Mucosa of rectum (tissue), 2 donors: Measurements from ENCODE around the gene PTPRG.

Experiments used
- H3K27ac ChIP-seq, 2 donors: one replicate each; pipeline ENCODE4 v1.7.0; 2013; ENCODE audit warnings: inconsistent platforms in 2 of 2, low read depth in 2 of 2, low read length in 2 of 2
- H3K27me3 ChIP-seq, 2 donors: one replicate each; pipeline ENCODE4 v1.7.0; 2013; ENCODE audit warnings: low read length in 2 of 2; ENCODE audit not compliant: control insufficient read depth in 2 of 2, insufficient read depth in 2 of 2
- H3K36me3 ChIP-seq, 2 donors: one replicate each; pipeline ENCODE4 v1.7.0; 2013; ENCODE audit warnings: low read length in 2 of 2; ENCODE audit not compliant: control insufficient read depth in 2 of 2, insufficient read depth in 2 of 2
- H3K4me1 ChIP-seq, 2 donors: one replicate each; pipeline ENCODE4 v1.7.0; 2013; ENCODE audit warnings: low read length in 2 of 2, mild to moderate bottlenecking in 1 of 2; ENCODE audit not compliant: control insufficient read depth in 2 of 2, insufficient read depth in 2 of 2
- H3K4me3 ChIP-seq, 2 donors: one replicate each; pipeline ENCODE4 v1.7.0; 2013; ENCODE audit warnings: low read length in 2 of 2
- H3K9ac ChIP-seq, 2 donors: one replicate each; pipeline ENCODE4 v1.7.0; 2013; ENCODE audit warnings: low read length in 2 of 2, low read depth in 1 of 2, mild to moderate bottlenecking in 1 of 2
- H3K9me3 ChIP-seq, 2 donors: one replicate each; pipeline ENCODE4 v1.7.0; 2013; ENCODE audit warnings: low read length in 2 of 2; ENCODE audit not compliant: control insufficient read depth in 2 of 2
- donor health status: healthy.
- donor health status: Normal muscosa, but diverticular disease.

PTPRG gene

DNA sequence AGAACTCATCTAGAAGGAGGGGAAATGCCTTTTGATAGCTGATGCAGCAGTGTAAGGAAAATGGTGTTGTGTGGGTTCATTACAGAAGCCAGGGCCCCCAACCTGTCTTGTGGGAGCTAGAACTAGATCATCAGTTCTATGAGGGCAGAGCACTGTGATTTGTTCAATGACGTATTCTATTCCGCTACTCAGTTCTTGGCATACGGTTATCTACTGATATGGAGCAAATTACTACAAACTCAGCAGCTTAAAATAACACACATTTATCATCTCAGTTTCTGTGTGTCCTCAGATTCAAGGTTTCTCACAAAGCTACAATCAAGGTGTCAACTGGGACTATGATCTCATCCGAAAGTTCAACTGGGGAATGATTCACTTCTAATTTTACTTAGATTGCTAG lies 561.4 kb downstream of the PTPRG start:
- no peaks in the 10 kb centered on the region for H3K36me3 ChIP-seq
- H3K4me1 ChIP-seq: no peaks in the 10 kb centered on the region
- H3K9me3 ChIP-seq: peaks cover 0 to 2% of the 10 kb centered on the region in 2 donors
- no peak overlapping the region for H3K4me3 ChIP-seq
- no peak overlapping the region for H3K9ac ChIP-seq
- H3K27ac ChIP-seq: no peak overlapping the region
- H3K27me3 ChIP-seq: no peaks in the 10 kb centered on the region

DNA sequence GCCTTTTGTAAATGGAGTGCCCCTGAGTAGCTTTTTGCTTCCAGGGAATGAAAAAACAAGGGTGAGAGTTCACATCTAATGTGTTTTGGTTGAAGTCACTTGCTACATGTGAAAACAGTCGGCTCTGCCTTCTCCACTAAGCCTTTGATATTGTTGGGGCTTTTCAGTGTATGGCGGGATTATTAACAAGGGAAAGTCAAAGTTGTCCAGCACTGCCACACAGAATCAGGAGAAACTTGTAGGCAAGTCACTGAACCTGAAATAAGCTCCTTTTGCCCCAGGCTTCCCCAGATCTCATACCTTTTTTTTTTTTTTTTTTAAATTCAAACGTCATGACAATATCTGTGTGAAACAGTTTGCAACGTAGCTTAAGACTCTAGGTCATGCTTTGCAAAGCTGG lies 564.0 kb downstream of the PTPRG start:
- Histone ChIP-seq H3K36me3 (no peaks in the 10 kb centered on the region), H3K4me3 (no peak overlapping the region), H3K27me3 (no peaks in the 10 kb centered on the region), H3K27ac (no peak overlapping the region), H3K9me3 (peaks cover 0 to 2% of the 10 kb centered on the region in 2 donors), H3K9ac (no peak overlapping the region), H3K4me1 (no peaks in the 10 kb centered on the region)

DNA sequence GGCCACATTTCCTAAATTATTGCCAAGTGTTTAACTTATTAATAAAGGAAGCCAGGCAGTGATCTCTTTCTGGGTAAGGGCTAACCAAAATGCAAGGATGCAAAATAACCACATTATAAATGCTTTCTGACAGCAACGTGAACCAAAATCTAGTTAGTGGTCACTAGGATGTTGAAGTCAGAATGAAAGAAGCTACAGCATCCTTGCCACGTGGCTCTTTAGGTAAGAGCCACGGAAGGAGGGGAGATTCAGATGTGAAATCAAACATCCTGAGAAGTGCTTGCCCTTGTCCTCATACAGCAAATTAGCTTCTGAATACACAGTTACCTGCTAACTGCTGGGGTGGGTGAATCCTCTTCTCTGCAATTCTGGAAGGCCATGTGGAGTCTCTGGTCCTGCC lies 565.7 kb downstream of the PTPRG start:
- H3K4me1 ChIP-seq: no peaks in the 10 kb centered on the region
- H3K36me3 ChIP-seq: no peaks in the 10 kb centered on the region
- no peaks in the 10 kb centered on the region for H3K27me3 ChIP-seq
- no peak overlapping the region for H3K9ac ChIP-seq
- H3K4me3 ChIP-seq: no peak overlapping the region
- no peak overlapping the region for H3K27ac ChIP-seq
- H3K9me3 ChIP-seq: peaks cover 0 to 2% of the 10 kb centered on the region in 2 donors

DNA sequence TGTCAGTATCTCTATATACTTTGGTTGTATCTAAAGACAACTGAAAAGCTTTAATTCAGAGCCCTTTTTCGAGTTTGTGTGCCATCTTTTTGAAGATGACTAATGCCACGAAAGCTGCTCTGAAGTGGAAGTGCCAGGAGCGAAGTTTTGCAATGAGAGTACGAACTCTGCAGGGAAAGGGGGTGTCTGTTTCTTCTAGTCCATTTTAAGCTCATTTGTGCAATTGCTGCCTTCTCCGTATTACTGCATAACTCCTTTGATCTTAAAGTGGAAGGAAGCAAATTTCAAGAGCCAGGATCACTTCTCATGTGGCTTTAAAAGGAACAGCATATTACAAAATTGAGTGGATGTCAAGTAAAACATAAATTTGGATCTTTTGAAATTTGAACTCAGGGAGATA lies 566.7 kb downstream of the PTPRG start:
- H3K9me3 ChIP-seq: no peaks in the 10 kb centered on the region
- no peak overlapping the region for H3K4me3 ChIP-seq
- no peak overlapping the region for H3K9ac ChIP-seq
- H3K4me1 ChIP-seq: no peaks in the 10 kb centered on the region
- no peaks in the 10 kb centered on the region for H3K36me3 ChIP-seq
- H3K27me3 ChIP-seq: no peaks in the 10 kb centered on the region
- no peak overlapping the region for H3K27ac ChIP-seq

DNA sequence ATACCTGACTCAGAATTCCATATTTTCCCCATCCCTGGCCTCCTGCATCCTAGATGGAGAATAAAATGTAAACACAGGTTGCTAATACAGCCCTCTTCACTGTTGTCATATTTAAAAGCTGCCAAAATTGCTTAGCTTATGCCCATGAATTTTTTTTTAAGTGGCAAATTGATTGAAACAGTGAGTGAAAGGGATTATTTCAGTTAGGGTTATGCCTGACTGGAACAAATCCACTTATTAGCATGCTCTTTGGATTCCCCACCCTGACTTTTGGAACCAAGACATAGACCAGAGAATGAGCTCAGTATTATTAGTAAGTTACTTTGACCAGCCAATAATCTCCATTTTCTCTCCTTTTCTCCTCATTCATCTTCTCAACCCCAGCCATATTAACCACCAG lies 567.3 kb downstream of the PTPRG start:
- H3K4me1 ChIP-seq: no peaks in the 10 kb centered on the region
- no peak overlapping the region for H3K9ac ChIP-seq
- no peak overlapping the region for H3K27ac ChIP-seq
- H3K9me3 ChIP-seq: no peaks in the 10 kb centered on the region
- H3K36me3 ChIP-seq: no peaks in the 10 kb centered on the region
- H3K27me3 ChIP-seq: no peaks in the 10 kb centered on the region
- H3K4me3 ChIP-seq: no peak overlapping the region

DNA sequence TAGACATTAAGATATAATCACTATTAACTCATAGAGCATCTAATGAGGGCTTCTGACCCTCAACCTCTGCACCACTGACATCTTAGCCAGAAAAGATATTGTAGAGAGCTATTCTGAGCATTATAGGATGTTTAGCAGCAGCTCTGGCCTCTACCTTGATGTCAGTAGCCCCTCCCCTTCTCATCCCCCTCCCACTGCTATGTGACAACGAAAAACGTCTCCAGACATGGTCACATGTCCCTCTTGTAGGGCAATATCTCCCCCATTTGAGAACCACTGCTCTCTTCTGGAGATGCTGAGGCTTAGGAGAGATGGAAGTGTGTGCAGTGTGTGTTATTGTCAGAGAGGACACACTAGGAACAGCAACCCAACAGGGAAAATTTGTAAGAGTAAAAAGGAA lies 569.7 kb downstream of the PTPRG start:
- no peak overlapping the region for H3K9ac ChIP-seq
- no peak overlapping the region for H3K4me3 ChIP-seq
- H3K27ac ChIP-seq: no peak overlapping the region
- no peaks in the 10 kb centered on the region for H3K9me3 ChIP-seq
- H3K36me3 ChIP-seq: no peaks in the 10 kb centered on the region
- no peaks in the 10 kb centered on the region for H3K4me1 ChIP-seq
- H3K27me3 ChIP-seq: no peaks in the 10 kb centered on the region

DNA sequence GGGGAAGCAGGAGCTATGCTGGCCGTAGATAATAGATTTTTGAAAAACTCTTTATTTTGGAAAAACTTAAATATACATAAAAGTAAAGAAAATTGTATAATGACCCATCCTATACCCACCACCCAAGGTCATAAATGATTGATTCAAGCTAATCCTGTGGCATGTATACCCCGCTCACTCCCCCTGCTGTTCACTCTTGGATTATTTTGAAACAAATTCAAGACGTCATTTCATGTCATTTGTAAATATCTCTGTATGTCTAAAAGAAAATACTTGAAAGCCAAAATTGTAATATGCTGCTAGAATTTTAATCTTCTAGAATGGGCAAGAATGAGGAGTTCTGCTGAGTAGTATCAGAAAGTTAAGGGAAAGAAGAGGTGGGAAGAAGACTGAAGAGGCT lies 570.2 kb downstream of the PTPRG start:
- no peak overlapping the region for H3K4me3 ChIP-seq
- H3K27me3 ChIP-seq: no peaks in the 10 kb centered on the region
- no peaks in the 10 kb centered on the region for H3K9me3 ChIP-seq
- H3K9ac ChIP-seq: no peak overlapping the region
- H3K4me1 ChIP-seq: no peaks in the 10 kb centered on the region
- H3K27ac ChIP-seq: no peak overlapping the region
- no peaks in the 10 kb centered on the region for H3K36me3 ChIP-seq

DNA sequence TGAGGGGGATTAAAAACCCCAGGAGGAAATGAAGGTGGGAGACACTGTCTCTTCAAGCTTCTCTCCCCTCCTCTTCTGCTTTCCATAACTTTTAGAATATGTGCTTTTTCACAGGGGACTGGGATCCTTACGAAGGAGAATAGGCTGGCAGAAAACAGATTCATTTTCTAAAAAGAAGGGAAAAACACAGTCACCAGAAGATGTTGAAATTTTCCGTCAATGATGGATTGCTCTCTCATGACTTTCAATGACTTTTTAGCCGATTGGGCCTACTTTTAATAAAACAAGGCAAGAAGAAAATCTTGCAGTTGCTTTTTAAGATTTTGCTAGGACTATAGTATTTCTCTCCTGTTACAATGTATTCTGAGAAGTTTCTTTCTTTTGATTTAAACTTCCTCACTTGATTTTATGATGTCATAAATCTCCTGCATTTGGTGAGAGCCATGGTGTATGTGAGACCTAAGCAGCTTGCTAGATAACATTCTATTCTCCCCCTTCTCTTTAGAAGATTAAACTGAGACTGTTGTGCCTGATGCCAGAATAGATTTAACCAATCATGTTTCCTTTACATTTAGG lies 570.7 kb downstream of the PTPRG start:
- H3K27ac ChIP-seq: no peak overlapping the region
- H3K4me3 ChIP-seq: no peak overlapping the region
- H3K9me3 ChIP-seq: no peaks in the 10 kb centered on the region
- no peaks in the 10 kb centered on the region for H3K27me3 ChIP-seq
- no peaks in the 10 kb centered on the region for H3K4me1 ChIP-seq
- H3K9ac ChIP-seq: no peak overlapping the region
- no peaks in the 10 kb centered on the region for H3K36me3 ChIP-seq

DNA sequence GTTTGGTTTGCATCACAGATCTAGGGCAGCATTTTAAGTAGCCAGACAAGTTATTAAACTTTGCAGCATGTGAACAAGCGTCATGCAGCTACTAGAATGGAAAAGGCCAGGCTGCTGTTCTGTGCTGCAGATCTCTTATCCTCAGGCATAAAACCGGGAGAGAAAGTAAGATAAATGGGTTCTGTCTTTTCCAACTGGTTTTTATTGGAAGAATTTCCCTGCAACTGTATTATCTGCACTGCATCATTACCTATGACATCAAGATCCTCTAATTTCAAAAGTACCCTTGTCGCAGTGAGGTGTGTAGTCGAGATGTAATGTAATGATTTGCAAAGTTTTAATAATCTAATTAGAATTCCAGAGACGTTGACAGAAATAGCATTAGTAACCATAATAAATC lies 571.6 kb downstream of the PTPRG start:
- no peaks in the 10 kb centered on the region for H3K9me3 ChIP-seq
- no peaks in the 10 kb centered on the region for H3K27me3 ChIP-seq
- H3K4me1 ChIP-seq: no peaks in the 10 kb centered on the region
- H3K36me3 ChIP-seq: no peaks in the 10 kb centered on the region
- H3K9ac ChIP-seq: no peak overlapping the region
- H3K27ac ChIP-seq: no peak overlapping the region
- no peak overlapping the region for H3K4me3 ChIP-seq

DNA sequence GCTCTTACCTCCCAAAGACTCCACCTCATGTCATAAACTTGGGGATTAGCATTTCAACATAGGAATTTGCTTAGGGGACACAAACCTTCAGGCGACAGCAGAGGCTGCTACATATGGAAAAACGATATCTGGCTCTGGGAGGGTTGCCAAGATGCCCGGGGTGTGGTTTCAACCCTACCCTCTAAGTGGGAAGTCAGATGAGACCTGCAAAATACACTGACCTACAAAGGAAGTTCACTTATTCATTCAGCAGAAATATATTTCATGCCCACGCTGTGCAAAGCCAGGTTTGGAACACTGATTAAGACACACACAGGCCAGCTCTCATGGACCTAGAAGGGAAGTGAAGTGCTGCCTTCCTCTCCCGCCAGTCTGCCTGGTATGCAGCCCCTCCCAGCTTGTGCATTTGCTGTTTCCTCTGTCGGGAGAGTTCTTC lies 572.7 kb downstream of the PTPRG start:
- Histone ChIP-seq H3K4me1 (no peaks in the 10 kb centered on the region), H3K36me3 (no peaks in the 10 kb centered on the region), H3K4me3 (no peak overlapping the region), H3K9ac (no peak overlapping the region), H3K9me3 (no peaks in the 10 kb centered on the region), H3K27ac (no peak overlapping the region), H3K27me3 (no peaks in the 10 kb centered on the region)

DNA sequence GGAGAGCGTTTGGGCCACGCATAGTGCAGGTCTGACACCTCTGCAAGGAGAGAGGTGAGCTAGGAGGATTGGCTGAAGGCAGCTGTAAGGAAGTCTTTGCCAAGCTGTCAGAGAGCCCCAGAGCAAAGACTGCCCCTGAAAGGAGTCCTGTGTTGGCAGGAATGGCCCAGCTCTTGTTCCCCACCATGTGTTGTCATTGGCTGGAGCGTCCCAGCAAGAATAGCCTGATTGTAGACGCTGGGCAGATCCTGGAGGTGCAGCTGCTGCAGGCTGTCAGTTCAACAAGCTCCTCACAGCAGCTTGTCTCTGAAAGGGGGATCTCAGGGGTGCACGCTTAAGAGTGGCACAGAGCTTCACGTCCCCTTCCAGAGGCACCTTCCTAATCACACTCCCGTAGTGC lies 574.4 kb downstream of the PTPRG start:
- no peak overlapping the region for H3K27ac ChIP-seq
- no peak overlapping the region for H3K9ac ChIP-seq
- H3K9me3 ChIP-seq: no peaks in the 10 kb centered on the region
- no peaks in the 10 kb centered on the region for H3K4me1 ChIP-seq
- H3K36me3 ChIP-seq: no peaks in the 10 kb centered on the region
- H3K4me3 ChIP-seq: no peak overlapping the region
- no peaks in the 10 kb centered on the region for H3K27me3 ChIP-seq
